Epithelial cell of esophagus (primary cell): ENCODE results near the gene WNT8B.

ENCODE experiments used
- DNase-seq: peaks from one replicate; pipeline ENCODE4 v3.0.0; 2010; ENCODE audit warnings: low read depth
- H3K4me3 ChIP-seq: 2 replicates; pipeline ENCODE4 v1.5.1; 2011; ENCODE audit warnings: mild to moderate bottlenecking, low read length, control low read depth
- TF ChIP-seq, protein P1 (sequence below): IDR thresholded peaks from 2 replicates; pipeline ENCODE4 v1.5.1; 2011; ENCODE audit warnings: low read depth, mild to moderate bottlenecking, low read length, control low read depth, inconsistent platforms; ENCODE audit not compliant: insufficient read depth; ENCODE audit errors: missing control alignments

WNT8B gene

DNA sequence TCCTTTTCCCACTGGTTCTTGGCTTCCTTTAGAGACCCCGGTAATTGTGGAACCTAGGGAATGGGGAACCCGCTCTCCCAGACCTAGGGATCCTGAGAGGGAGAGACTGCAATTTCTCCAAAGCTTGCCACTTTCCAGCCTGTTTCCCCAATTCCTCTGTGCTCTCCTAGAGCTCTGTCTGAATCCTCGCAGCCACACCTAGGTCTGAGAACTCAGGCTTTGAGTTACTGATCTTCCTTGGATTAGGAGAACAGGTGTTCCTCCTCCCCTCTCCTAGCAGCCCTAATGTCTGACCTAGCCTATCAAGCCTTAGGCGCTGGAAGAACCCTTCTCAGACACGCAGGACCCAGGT is 20.0 kb downstream of the WNT8B start:
- TF ChIP-seq, protein P1, sequence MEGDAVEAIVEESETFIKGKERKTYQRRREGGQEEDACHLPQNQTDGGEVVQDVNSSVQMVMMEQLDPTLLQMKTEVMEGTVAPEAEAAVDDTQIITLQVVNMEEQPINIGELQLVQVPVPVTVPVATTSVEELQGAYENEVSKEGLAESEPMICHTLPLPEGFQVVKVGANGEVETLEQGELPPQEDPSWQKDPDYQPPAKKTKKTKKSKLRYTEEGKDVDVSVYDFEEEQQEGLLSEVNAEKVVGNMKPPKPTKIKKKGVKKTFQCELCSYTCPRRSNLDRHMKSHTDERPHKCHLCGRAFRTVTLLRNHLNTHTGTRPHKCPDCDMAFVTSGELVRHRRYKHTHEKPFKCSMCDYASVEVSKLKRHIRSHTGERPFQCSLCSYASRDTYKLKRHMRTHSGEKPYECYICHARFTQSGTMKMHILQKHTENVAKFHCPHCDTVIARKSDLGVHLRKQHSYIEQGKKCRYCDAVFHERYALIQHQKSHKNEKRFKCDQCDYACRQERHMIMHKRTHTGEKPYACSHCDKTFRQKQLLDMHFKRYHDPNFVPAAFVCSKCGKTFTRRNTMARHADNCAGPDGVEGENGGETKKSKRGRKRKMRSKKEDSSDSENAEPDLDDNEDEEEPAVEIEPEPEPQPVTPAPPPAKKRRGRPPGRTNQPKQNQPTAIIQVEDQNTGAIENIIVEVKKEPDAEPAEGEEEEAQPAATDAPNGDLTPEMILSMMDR: no peak
- DNase-seq: no peak
- H3K4me3 ChIP-seq: peak overlapping the region; percentile 43

- DNase-seq: no peak
- no peak overlapping the region for H3K4me3 ChIP-seq
These were observed 21.3 kb downstream of the WNT8B start for GRCh38 chr10:100483876-100484666.

GRCh38 chr10:100485366-100485765 is 22.6 kb downstream of the WNT8B start:
- TF ChIP-seq, protein P1: no peak
- H3K4me3 ChIP-seq: no peak overlapping the region
- no peak for DNase-seq

More at GRCh38 chr10:100483876-100484666, 21.3 kb downstream of the WNT8B start:
- TF ChIP-seq, protein P1: no peak

DNA sequence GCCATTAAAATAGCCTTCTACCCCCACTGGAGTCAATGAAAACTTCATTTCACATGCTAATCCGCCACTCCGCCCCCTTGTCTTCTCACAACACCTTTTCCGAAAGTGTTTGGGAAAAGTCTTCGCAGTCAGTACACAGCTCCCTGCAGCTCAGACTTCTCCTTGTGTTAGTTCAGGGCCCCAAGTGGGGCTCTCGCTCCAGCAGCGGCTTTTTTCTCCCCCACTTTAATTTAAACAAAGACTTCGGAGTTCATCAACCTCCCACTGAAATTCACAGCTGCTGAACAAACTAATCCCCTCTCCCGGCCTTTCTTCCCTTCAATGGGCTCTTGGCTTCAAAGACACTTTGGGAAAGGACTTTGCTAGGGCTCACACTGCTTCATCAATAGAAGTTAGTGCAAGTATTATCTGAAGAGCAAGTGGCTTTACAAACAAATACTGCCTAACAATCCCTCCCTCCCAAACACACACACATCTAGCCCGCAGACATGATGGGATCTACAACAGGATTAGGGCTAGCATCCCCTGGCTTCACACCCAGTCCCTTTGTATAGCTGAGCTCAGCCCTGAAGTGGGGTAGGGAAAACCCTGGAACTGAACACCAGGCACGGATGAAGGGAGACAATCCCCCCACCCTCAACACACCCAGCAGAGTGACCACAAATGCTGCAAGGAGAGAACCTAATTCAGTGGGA is 23.1 kb downstream of the WNT8B start:
- H3K4me3 ChIP-seq: no peak overlapping the region
- DNase-seq: no peak
- TF ChIP-seq, protein P1: no peak

- no peak for DNase-seq
- H3K4me3 ChIP-seq: no peak overlapping the region
These were observed 24.7 kb downstream of the WNT8B start for GRCh38 chr10:100487529-100487928.

DNA sequence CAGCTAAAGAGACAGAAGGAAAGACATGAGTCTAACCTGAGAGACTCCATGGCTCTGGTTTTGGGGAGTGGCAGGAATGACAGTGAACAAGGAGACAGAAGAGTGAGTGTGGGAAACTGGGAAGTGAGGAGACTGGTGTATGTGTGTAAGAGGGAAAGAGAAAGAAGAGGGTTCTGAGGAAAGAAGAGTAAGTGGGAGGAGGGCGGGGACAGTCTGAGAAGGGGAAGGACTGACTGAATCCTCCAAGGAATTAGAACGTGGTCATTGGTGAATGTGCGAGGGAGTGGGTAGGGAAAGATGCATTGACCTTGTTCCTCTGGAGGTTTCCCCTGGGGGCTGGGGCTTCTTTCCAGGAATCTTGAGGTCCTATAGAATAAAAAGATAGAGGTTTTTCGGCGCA is 26.6 kb downstream of the WNT8B start:
- TF ChIP-seq, protein P1: no peak
- H3K4me3 ChIP-seq: no peak overlapping the region
- no peak for DNase-seq

More at GRCh38 chr10:100487529-100487928, 24.7 kb downstream of the WNT8B start:
- TF ChIP-seq, protein P1: no peak
